Mononuclear cell (primary cell): ENCODE measurements around the gene CMTM1. TPM values are rescaled to one million over a fixed set of nuclear protein-coding genes. Genes with fewer than 3 reads are reported as not detected.

Source experiments
- H3K27me3 ChIP-seq: 2 replicates; pipeline ENCODE4 v1.6.0; 2011; ENCODE audit warnings: low read length, control low read depth; ENCODE audit not compliant: insufficient read depth
- H3K4me1 ChIP-seq: 2 replicates; pipeline ENCODE4 v1.5.1; 2011; ENCODE audit warnings: mild to moderate bottlenecking, low read length, control low read depth; ENCODE audit not compliant: insufficient read depth
- H3K4me3 ChIP-seq: 2 replicates; pipeline ENCODE4 v1.5.1; 2011; ENCODE audit warnings: mild to moderate bottlenecking, low read length, moderate library complexity
- H3K9me3 ChIP-seq: 2 replicates; pipeline ENCODE4 v1.5.1; 2011; ENCODE audit warnings: low read depth, mild to moderate bottlenecking, control low read depth, low read length
- total RNA-seq: library from RNA; depleted of rRNA; stranded (reverse); fragments of >200 nt; gene quantifications from one replicate; pipeline ENCODE4 v1.2.3, GENCODE V29; 2012

CMTM1 gene
- total RNA-seq: 0.21 TPM

GRCh38 chr16:66566051-66566901 is at the start of gene CMTM1:
Gene CMTM1, plus strand, starts transcription at chr16:66566439. Its CDS starts 75 bp downstream, at chr16:66566514.
- H3K4me1 ChIP-seq: peaks cover 16% of the 10 kb centered on the region
- no peaks in the 10 kb centered on the region for H3K9me3 ChIP-seq
- no peaks in the 10 kb centered on the region for H3K27me3 ChIP-seq
- H3K4me3 ChIP-seq: no peak within 1 kb of the TSS

- H3K4me3 ChIP-seq: no peak overlapping the region
- no peaks in the 10 kb centered on the region for H3K27me3 ChIP-seq
- H3K4me1 ChIP-seq: peaks cover 86% of the 10 kb centered on the region
- no peaks in the 10 kb centered on the region for H3K9me3 ChIP-seq
Measured at GRCh38 chr16:66516509-66516807, 49.8 kb upstream of the CMTM1 start.

GRCh38 chr16:66516808-66517585 is 49.2 kb upstream of the CMTM1 start:
- Histone ChIP-seq H3K27me3 (no peaks in the 10 kb centered on the region), H3K9me3 (no peaks in the 10 kb centered on the region), H3K4me3 (peak overlapping the region; percentile 13), H3K4me1 (peaks cover 88% of the 10 kb centered on the region)

GRCh38 chr16:66517586-66518263 is 48.5 kb upstream of the CMTM1 start:
- H3K27me3 ChIP-seq: no peaks in the 10 kb centered on the region
- H3K4me1 ChIP-seq: peaks cover 88% of the 10 kb centered on the region
- H3K9me3 ChIP-seq: no peaks in the 10 kb centered on the region
- H3K4me3 ChIP-seq: peak overlapping the region; percentile 13

- peaks cover 97% of the 10 kb centered on the region for H3K4me1 ChIP-seq
- no peaks in the 10 kb centered on the region for H3K9me3 ChIP-seq
- no peaks in the 10 kb centered on the region for H3K27me3 ChIP-seq
- H3K4me3 ChIP-seq: no peak overlapping the region
Measured at GRCh38 chr16:66519482-66520373, 46.5 kb upstream of the CMTM1 start.

GRCh38 chr16:66520406-66521170 is 45.7 kb upstream of the CMTM1 start:
- Histone ChIP-seq H3K4me1 (peaks cover 98% of the 10 kb centered on the region), H3K27me3 (no peaks in the 10 kb centered on the region), H3K9me3 (no peaks in the 10 kb centered on the region), H3K4me3 (no peak overlapping the region)

GRCh38 chr16:66521252-66521713 is 45.0 kb upstream of the CMTM1 start:
- Histone ChIP-seq H3K4me1 (peaks cover 98% of the 10 kb centered on the region), H3K4me3 (no peak overlapping the region), H3K27me3 (no peaks in the 10 kb centered on the region), H3K9me3 (no peaks in the 10 kb centered on the region)

- Histone ChIP-seq H3K9me3 (no peaks in the 10 kb centered on the region), H3K4me3 (no peak overlapping the region), H3K27me3 (no peaks in the 10 kb centered on the region), H3K4me1 (peaks cover 100% of the 10 kb centered on the region)
Measured at GRCh38 chr16:66521951-66522771, 44.1 kb upstream of the CMTM1 start.

- Histone ChIP-seq H3K4me3 (no peak overlapping the region), H3K9me3 (no peaks in the 10 kb centered on the region), H3K27me3 (no peaks in the 10 kb centered on the region), H3K4me1 (peaks cover 93% of the 10 kb centered on the region)
Measured at GRCh38 chr16:66522816-66523590, 43.2 kb upstream of the CMTM1 start.

GRCh38 chr16:66523861-66524354 is 42.3 kb upstream of the CMTM1 start:
- Histone ChIP-seq H3K9me3 (no peaks in the 10 kb centered on the region), H3K27me3 (no peaks in the 10 kb centered on the region), H3K4me3 (no peak overlapping the region), H3K4me1 (peaks cover 84% of the 10 kb centered on the region)

- H3K4me3 ChIP-seq: no peak overlapping the region
- H3K9me3 ChIP-seq: no peaks in the 10 kb centered on the region
Measured at GRCh38 chr16:66524601-66525164, 41.6 kb upstream of the CMTM1 start.

More at GRCh38 chr16:66524601-66525164, 41.6 kb upstream of the CMTM1 start:
- Histone ChIP-seq H3K4me1 (peaks cover 76% of the 10 kb centered on the region), H3K27me3 (no peaks in the 10 kb centered on the region)
